Measurements from ENCODE around the gene MRTFA. TPM values are rescaled to one million over a fixed set of nuclear protein-coding genes. Genes with fewer than 3 reads are reported as not detected.

Gene MRTFA
- total RNA-seq, 2 experiments from 2014 or later: 44.1 to 45.5 TPM

Other genes with a start within 250 kb of the MRTFA start
- not detected for gene MCHR1, start 42.8 kb upstream of the MRTFA start, total RNA-seq
- gene SLC25A17, start 182.6 kb upstream of the MRTFA start, total RNA-seq: 10 to 100 TPM; 29.3 to 30.8 TPM
- gene ST13, start 219.9 kb upstream of the MRTFA start, total RNA-seq: 100 to 1,000 TPM; 240 to 263 TPM
- gene XPNPEP3, start 220.4 kb upstream of the MRTFA start, total RNA-seq: 10 to 100 TPM; 19.4 to 20.1 TPM
- gene DNAJB7, start 225.4 kb upstream of the MRTFA start, total RNA-seq: not detected

Data from activated CD4-positive, alpha-beta memory T cell treated with anti-CD3 and anti-CD28 coated beads for 36 hours (primary cell).